CD1c-positive myeloid dendritic cell (primary cell): ENCODE results near the gene SLFN14.
"Not testable (repeated sequence)": the region's sequence is repeated elsewhere in the genome, so short reads cannot be mapped to it uniquely, and the experiment has no call there.

Experiments used
- DNase-seq: peaks from one replicate; pipeline ENCODE4 v3.0.0-alpha.2; 2016; ENCODE audit errors: extremely low spot score

The SLFN14 gene

DNA sequence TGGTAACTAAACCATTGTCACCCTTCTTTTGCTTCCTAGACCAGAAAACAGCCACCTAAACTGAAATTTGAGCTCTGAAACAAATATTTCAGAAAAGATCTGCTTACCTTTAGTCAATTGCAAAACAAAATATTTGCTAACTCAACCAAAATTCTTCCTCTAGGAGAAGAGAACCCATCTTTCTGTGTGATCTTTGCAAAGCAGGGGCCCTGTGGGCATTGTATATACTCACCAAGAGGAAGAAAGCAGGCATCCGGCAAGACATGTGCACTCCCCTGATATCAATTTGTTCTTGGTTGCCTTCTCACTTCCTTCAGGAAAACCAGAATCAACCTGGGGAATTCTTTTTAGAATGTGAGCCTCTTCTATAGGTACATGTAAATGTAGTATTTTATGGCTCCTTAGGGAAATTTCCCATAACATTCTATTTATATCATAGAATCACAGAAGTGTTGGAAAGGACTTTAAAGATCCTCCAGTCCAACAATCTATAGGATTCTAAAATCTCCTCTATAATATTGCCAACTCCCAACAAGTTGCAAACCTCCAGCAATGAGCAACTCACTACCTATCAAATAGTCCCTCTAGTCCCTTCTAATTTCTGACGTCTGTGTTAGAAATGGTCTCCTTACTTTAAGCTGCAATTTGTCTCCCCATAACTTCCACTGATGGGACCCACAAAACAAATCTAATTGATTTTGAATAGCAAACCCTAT, 966 bp downstream of the SLFN14 start:
- DNase-seq = no peak

DNA sequence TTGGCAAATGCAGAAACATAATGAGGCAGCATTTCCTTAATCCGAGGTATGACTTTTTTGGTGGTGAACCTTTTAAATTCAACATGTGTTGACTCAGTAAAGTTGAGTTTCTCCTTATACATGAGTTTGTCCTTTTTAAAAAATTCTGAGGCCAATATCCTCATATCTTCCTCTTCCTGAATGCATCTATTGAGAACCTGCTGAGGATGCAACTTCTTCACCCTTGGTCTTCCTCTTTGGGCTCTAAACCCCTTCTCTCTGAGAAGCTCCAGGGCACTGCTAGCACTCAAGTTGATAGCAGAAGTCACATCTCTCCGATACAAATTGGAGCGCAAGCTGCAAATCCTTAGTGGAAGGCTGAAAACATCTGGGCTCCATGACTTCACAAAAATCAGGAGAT, 3.3 kb downstream of the SLFN14 start:
- DNase-seq = no peak

DNA sequence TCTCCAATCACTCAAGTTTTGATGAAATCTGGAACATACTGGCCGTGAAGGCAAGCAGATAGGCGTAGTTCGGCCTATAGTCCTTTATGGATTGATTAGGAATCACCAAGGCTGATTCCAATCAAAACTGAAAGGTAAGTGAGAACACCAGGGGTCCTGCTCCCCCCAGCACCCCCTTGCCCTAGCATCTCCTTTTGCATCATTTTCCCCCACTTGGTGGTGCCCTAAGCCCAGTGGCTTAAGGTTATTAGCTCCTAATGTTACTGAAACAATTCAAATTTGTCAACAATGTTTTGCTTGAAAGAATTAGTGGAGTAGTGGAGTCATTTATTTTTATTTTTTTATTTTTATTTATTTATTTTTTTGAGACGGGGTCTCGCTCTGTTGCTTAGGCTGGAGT, 4.9 kb downstream of the SLFN14 start:
- no peak for DNase-seq

- DNase-seq = no peak
Observed at GRCh38 chr17:35554668-35555067, 6.0 kb downstream of the SLFN14 start.

DNA sequence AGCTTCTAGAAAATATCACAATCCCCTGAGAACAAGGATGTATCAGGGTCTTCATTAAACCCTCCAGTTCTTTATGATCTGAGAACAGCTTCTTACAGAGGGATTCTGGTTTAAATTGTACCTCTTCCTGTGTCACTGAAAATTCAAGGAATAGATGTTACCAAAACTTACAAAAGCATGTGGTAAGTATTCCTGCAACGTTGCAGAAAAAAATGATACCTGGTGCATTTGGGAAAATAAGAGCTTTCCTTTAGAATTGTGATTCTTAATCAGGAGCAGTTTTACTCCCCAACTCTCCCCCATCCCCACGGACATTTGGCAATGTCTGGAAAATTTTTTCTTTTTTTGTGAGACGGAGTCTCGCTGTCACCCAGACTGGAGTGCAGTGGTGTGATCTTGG, 7.3 kb downstream of the SLFN14 start:
- no peak for DNase-seq

DNA sequence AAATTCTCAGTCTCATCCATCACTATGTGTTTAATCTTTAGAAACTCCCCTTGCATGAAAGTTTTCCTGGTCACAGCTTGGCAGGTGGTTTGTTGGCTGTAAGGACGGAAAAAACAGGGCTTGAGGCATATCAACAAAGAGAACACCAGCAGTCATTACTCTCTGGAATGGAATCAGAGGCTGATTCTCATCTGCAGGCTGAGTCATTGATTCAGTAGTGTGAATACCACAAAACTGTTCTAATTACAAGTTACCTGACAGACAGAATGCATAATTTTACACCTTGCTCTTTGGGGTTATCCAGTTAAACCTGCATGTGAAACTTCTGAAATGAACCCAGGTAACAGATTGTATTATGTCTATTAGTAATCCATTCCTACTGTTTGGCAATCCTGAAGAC, 11.6 kb downstream of the SLFN14 start:
- DNase-seq = no peak

DNA sequence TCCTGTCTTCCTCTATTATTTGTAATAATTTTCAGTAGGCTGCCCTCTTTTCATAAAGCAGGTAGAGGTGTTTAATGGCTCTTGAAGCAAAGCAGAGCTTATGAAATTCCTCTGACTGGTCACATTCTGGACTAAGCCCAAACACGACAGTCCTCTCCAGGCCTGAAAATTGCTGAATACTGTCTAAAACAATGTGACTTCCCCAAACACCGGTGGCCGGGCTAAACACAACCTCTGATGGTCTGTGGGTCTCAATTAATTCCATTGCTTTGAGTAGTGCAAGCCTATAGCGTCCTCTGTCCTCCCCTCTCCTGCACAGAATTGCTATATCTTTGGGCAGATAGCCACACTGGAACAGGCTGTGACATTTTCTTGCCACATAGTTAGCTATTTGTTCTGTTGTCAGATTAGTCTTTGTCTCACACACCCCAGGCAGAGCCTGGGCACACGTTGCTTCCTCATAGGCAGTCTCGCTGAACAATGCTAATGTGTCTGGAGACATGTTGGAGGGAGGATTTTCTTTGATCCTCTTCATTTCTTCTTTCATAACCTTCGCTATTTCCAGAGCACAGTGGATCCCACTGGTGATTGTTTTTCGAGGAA, 12.3 kb downstream of the SLFN14 start:
- DNase-seq = no peak

DNA sequence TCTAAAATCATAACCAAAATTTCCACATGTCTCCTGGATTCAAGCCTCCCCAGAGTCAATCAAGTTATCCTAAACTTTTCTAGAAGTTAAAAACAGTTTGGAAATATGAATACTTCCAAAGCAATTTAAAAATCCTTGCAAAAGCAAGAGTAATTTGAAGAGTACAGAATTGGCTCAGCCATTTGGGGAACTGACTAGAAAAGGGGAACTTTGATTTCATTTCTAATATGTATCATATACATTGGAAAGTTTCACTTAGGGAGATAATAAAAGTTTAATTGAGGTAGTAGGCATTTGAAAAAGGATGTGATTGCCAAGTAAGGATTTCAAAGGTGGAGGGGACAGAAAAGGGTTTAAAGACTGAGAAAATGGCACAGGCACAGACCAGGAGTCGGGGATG, 14.1 kb downstream of the SLFN14 start:
- DNase-seq = peak; percentile 81

DNA sequence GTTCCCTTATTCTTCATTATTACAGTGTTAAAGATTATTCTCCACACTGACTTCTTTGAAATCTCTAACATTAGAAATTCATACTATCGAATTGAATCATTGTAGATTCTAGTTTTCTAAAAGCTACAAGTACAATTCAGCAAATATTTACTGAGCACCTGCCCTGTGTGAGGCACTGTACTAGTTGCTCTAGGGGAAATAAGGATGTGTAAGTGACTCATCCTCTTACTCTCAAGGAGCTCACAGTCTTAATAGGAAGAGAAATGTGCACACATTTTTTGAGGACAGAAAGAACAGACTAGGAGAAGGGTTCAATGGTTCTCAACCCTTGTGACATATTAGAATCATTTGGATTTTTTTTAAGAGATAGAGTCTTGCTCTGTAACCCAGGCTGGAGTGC, 15.5 kb downstream of the SLFN14 start:
- no peak for DNase-seq

GRCh38 chr17:35543856-35544255, 16.8 kb downstream of the SLFN14 start:
- no peak for DNase-seq

DNA sequence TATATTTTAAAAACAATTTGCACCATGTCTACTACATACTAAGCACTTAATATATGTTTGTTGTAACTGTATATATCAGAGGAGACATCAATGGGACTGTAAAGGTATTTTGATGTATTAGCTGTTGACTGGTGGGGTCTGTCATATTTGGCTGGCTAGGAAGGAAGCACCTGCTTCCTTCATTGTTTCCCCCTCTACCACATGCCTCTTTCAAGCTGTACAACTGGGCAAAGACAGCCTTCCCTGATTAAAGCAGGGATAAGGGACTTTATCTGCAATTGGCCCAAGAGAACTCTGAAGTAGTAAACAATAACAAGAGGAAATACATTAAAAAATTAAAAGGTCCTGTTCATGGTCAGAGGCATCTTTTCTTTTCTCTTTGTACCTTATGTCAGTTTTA, 17.6 kb downstream of the SLFN14 start:
- no peak for DNase-seq

DNA sequence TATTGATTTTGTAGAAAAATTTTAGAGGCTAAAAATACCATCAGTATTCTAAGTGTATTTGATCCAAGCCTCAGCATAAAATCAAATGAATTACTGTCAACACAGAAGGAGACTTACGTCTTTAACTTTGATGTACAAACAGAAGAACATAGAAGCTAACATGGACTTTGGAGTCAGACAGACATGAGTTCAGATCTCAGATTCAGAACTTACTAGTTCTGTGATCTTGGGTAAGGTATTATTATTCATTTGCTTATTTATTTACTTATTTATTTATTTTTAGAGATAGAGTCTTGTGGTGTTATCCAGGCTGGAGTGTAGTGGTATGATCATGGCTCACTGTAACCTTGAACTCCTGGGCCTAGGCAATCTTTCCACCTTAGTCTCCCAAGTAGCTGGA, 19.2 kb downstream of the SLFN14 start:
- no peak for DNase-seq

DNA sequence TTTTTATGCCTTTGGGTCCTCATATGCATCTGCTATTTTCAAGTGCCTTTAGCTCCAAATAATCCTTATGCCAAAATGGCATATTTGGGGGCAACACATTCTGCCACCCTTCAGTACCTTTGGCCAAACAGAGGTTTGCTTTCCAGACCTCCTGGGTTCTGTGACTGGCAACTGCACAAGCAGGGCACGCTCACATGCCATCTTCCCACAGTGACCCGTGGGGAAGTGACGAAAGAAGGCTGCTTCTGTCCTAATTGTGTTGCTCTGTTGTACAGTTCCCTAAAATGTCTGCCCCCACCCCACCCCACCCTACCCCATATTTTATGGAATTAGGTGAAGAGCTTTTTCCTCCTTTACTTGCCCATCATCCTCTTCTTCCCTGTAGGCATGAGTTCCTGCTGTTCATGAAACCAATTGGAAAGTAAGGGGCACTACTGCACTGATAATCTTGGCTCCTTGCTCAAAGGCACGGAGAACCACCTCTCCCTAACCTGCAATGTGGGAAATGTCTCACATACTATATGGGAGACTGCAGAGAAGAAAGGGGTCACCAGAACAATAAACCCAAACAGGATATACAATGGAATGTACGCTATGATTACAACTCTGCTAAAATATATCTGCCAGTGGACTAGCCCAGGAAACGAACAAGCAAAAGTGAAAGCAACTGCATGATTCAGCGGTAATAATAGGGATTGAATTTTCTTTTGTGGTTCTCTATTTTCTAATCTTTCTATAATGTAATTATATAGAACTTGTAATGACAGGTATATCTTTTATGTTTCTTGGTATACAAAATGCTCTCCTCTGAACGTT, 19.8 kb downstream of the SLFN14 start:
- DNase-seq = peak; percentile 90

DNA sequence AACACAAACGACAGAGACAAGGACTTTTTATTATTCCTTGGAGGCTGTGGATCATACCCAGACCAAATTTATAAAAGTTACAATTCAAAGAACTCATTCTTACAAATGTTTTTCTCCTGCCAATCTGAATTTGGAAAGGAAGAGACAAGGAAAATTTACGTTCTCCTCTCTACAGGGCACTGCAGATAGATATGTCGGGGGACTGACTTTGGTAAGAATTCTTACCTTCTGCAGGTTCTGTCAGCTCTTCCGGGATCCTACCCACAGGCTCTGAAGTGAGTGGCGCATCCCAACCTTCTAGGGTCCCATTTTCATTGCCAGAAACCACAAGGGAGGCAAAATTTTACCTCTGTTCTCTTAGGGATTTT, 21.0 kb downstream of the SLFN14 start:
- DNase-seq = no peak

- peak; percentile 73 for DNase-seq
Observed at GRCh38 chr17:35537601-35538141, 22.9 kb downstream of the SLFN14 start, which contains the start of gene SLFN12L. Gene SLFN12L, minus strand, starts transcription at chr17:35537678. Its CDS starts 15,314 bp downstream, at chr17:35522364.

GRCh38 chr17:35536664-35537171, 23.9 kb downstream of the SLFN14 start:
- no peak for DNase-seq

GRCh38 chr17:35535406-35535805, 25.2 kb downstream of the SLFN14 start:
- not testable (repeated sequence) for DNase-seq

- DNase-seq = no peak
Observed at GRCh38 chr17:35534576-35535093, 26.0 kb downstream of the SLFN14 start.

GRCh38 chr17:35531160-35531559, 29.5 kb downstream of the SLFN14 start:
- DNase-seq = no peak

GRCh38 chr17:35529866-35530265, 30.8 kb downstream of the SLFN14 start:
- no peak for DNase-seq

- DNase-seq = not testable (repeated sequence)
Observed at GRCh38 chr17:35529326-35529725, 31.3 kb downstream of the SLFN14 start.

DNA sequence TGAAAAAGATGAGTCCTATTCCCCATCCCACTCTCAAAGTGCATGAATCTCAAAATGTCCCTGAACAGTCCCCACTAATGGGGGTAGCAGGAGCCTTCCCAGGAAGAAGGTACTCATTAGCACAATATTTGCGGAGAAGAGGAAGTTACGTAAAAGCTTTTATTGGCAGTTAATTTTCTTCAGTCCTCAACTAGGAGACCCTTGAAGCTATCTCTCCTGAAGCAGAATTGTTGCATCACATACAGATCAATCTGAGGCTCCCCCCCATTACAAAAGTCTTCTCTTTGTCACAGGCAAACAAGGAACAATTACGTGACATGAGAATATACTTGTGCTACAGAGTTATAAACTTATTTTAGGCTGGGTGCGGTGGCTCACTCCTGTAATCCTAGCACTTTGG, 37.3 kb downstream of the SLFN14 start:
- no peak for DNase-seq
